ENCODE results near the gene CRB1. TPM values are rescaled to one million over a fixed set of nuclear protein-coding genes. Genes with fewer than 3 reads are reported as not detected.

The CRB1 gene
- total RNA-seq = not detected in 2 replicates

- Mint-ChIP-seq H3K27me3 (peaks cover 2% of the 10 kb centered on the region), H3K27ac (no peak within 1 kb of the TSS), H3K9me3 (no peaks in the 10 kb centered on the region), H3K36me3 (ENCODE audit: low read depth) (no peaks in the 10 kb centered on the region), H3K4me1 (no peaks in the 10 kb centered on the region), H3K4me3 (no peak within 1 kb of the TSS)
- no peak for DNase-seq
- intact Hi-C loops (cut with micrococcal nuclease) = no loop called here
These were observed at the start of gene CRB1 for GRCh38 chr1:197268012-197268411. Gene CRB1, plus strand, starts transcription at chr1:197268252. Its CDS starts 161 bp downstream, at chr1:197268413.

- peaks cover 4% of the 10 kb centered on the region for H3K4me1 Mint-ChIP-seq
These were observed 49.2 kb upstream of the CRB1 start for GRCh38 chr1:197218857-197219256.

GRCh38 chr1:197222025-197222685, 45.9 kb upstream of the CRB1 start:
- no peak overlapping the region for H3K27ac Mint-ChIP-seq
- intact Hi-C loops (cut with micrococcal nuclease) = no loop called here

More at GRCh38 chr1:197218857-197219256, 49.2 kb upstream of the CRB1 start:
- no peak for DNase-seq
- H3K27me3 Mint-ChIP-seq = peaks cover 3% of the 10 kb centered on the region
- no peak overlapping the region for H3K27ac Mint-ChIP-seq
- peaks cover 13% of the 10 kb centered on the region for H3K9me3 Mint-ChIP-seq
- no peaks in the 10 kb centered on the region for H3K36me3 Mint-ChIP-seq (ENCODE audit: low read depth)
- intact Hi-C loops (cut with micrococcal nuclease) = no loop called here
- no peak overlapping the region for H3K4me3 Mint-ChIP-seq

GRCh38 chr1:197222780-197223179, 45.3 kb upstream of the CRB1 start:
- Mint-ChIP-seq H3K9me3 (no peaks in the 10 kb centered on the region), H3K27me3 (no peaks in the 10 kb centered on the region)
- intact Hi-C loops (cut with micrococcal nuclease) = no loop called here

More at GRCh38 chr1:197222025-197222685, 45.9 kb upstream of the CRB1 start:
- Mint-ChIP-seq H3K4me1 (peaks cover 4% of the 10 kb centered on the region), H3K36me3 (ENCODE audit: low read depth) (no peaks in the 10 kb centered on the region), H3K9me3 (no peaks in the 10 kb centered on the region), H3K4me3 (no peak overlapping the region), H3K27me3 (no peaks in the 10 kb centered on the region)
- no peak for DNase-seq

GRCh38 chr1:197224160-197224559, 43.9 kb upstream of the CRB1 start:
- intact Hi-C loops (cut with micrococcal nuclease) = no loop called here
- Mint-ChIP-seq H3K27me3 (no peaks in the 10 kb centered on the region), H3K4me3 (no peak overlapping the region), H3K27ac (no peak overlapping the region), H3K9me3 (no peaks in the 10 kb centered on the region), H3K4me1 (peaks cover 4% of the 10 kb centered on the region), H3K36me3 (ENCODE audit: low read depth) (no peaks in the 10 kb centered on the region)
- DNase-seq = no peak

More at GRCh38 chr1:197222780-197223179, 45.3 kb upstream of the CRB1 start:
- Mint-ChIP-seq H3K27ac (no peak overlapping the region), H3K4me1 (peaks cover 4% of the 10 kb centered on the region), H3K4me3 (no peak overlapping the region), H3K36me3 (ENCODE audit: low read depth) (no peaks in the 10 kb centered on the region)
- DNase-seq = no peak

- Mint-ChIP-seq H3K27ac (no peak overlapping the region), H3K9me3 (no peaks in the 10 kb centered on the region), H3K36me3 (ENCODE audit: low read depth) (no peaks in the 10 kb centered on the region), H3K27me3 (no peaks in the 10 kb centered on the region), H3K4me1 (no peaks in the 10 kb centered on the region), H3K4me3 (no peak overlapping the region)
- intact Hi-C loops (cut with micrococcal nuclease) = no loop called here
- DNase-seq = no peak
These were observed 42.4 kb upstream of the CRB1 start for GRCh38 chr1:197225611-197226010.

- intact Hi-C loops (cut with micrococcal nuclease) = no loop called here
- Mint-ChIP-seq H3K27ac (no peak overlapping the region), H3K9me3 (no peaks in the 10 kb centered on the region), H3K27me3 (no peaks in the 10 kb centered on the region), H3K4me1 (no peaks in the 10 kb centered on the region), H3K36me3 (ENCODE audit: low read depth) (no peaks in the 10 kb centered on the region), H3K4me3 (no peak overlapping the region)
- no peak for DNase-seq
These were observed 33.5 kb upstream of the CRB1 start for GRCh38 chr1:197234581-197234980.

- no peak overlapping the region for H3K27ac Mint-ChIP-seq
- H3K4me3 Mint-ChIP-seq = no peak overlapping the region
- no peaks in the 10 kb centered on the region for H3K9me3 Mint-ChIP-seq
- no peaks in the 10 kb centered on the region for H3K27me3 Mint-ChIP-seq
- DNase-seq = no peak
- no peaks in the 10 kb centered on the region for H3K36me3 Mint-ChIP-seq (ENCODE audit: low read depth)
- intact Hi-C loops (cut with micrococcal nuclease) = no loop called here
- no peaks in the 10 kb centered on the region for H3K4me1 Mint-ChIP-seq
These were observed 32.7 kb upstream of the CRB1 start for GRCh38 chr1:197235355-197235754.

- Mint-ChIP-seq H3K36me3 (ENCODE audit: low read depth) (no peaks in the 10 kb centered on the region), H3K27me3 (peaks cover 2% of the 10 kb centered on the region), H3K27ac (no peak overlapping the region), H3K9me3 (peaks cover 4% of the 10 kb centered on the region), H3K4me3 (no peak overlapping the region), H3K4me1 (no peaks in the 10 kb centered on the region)
- intact Hi-C loops (cut with micrococcal nuclease) = no loop called here
- DNase-seq = no peak
These were observed 20.6 kb upstream of the CRB1 start for GRCh38 chr1:197247465-197247864.

GRCh38 chr1:197249324-197249723, 18.7 kb upstream of the CRB1 start:
- no peak for DNase-seq
- Mint-ChIP-seq H3K36me3 (ENCODE audit: low read depth) (no peaks in the 10 kb centered on the region), H3K27me3 (no peaks in the 10 kb centered on the region), H3K27ac (no peak overlapping the region), H3K4me1 (no peaks in the 10 kb centered on the region), H3K4me3 (no peak overlapping the region), H3K9me3 (no peaks in the 10 kb centered on the region)
- intact Hi-C loops (cut with micrococcal nuclease) = no loop called here

- Mint-ChIP-seq H3K4me1 (no peaks in the 10 kb centered on the region), H3K36me3 (ENCODE audit: low read depth) (no peaks in the 10 kb centered on the region), H3K27me3 (no peaks in the 10 kb centered on the region), H3K9me3 (no peaks in the 10 kb centered on the region), H3K27ac (no peak overlapping the region), H3K4me3 (no peak overlapping the region)
- DNase-seq = no peak
- intact Hi-C loops (cut with micrococcal nuclease) = no loop called here
These were observed 17.4 kb upstream of the CRB1 start for GRCh38 chr1:197250616-197251015.

- Mint-ChIP-seq H3K36me3 (ENCODE audit: low read depth) (no peaks in the 10 kb centered on the region), H3K9me3 (no peaks in the 10 kb centered on the region), H3K4me3 (no peak overlapping the region), H3K27ac (no peak overlapping the region), H3K27me3 (no peaks in the 10 kb centered on the region), H3K4me1 (no peaks in the 10 kb centered on the region)
- no peak for DNase-seq
- intact Hi-C loops (cut with micrococcal nuclease) = no loop called here
These were observed 15.1 kb upstream of the CRB1 start for GRCh38 chr1:197252973-197253372.

GRCh38 chr1:197254866-197255265, 13.2 kb upstream of the CRB1 start:
- H3K9me3 Mint-ChIP-seq = no peaks in the 10 kb centered on the region
- intact Hi-C loops (cut with micrococcal nuclease) = no loop called here
- no peak for DNase-seq
- no peaks in the 10 kb centered on the region for H3K4me1 Mint-ChIP-seq
- no peak overlapping the region for H3K4me3 Mint-ChIP-seq
- H3K27me3 Mint-ChIP-seq = peaks cover 2% of the 10 kb centered on the region
- no peaks in the 10 kb centered on the region for H3K36me3 Mint-ChIP-seq (ENCODE audit: low read depth)
- H3K27ac Mint-ChIP-seq = no peak overlapping the region

GRCh38 chr1:197264936-197265567, 3.0 kb upstream of the CRB1 start:
- H3K9me3 Mint-ChIP-seq = no peaks in the 10 kb centered on the region
- intact Hi-C loops (cut with micrococcal nuclease) = no loop called here
- H3K4me3 Mint-ChIP-seq = no peak overlapping the region
- DNase-seq = no peak
- H3K4me1 Mint-ChIP-seq = no peaks in the 10 kb centered on the region
- no peak overlapping the region for H3K27ac Mint-ChIP-seq
- H3K27me3 Mint-ChIP-seq = peaks cover 4% of the 10 kb centered on the region
- no peaks in the 10 kb centered on the region for H3K36me3 Mint-ChIP-seq (ENCODE audit: low read depth)

- H3K4me1 Mint-ChIP-seq = no peaks in the 10 kb centered on the region
- H3K27me3 Mint-ChIP-seq = peaks cover 2% of the 10 kb centered on the region
- no peaks in the 10 kb centered on the region for H3K36me3 Mint-ChIP-seq (ENCODE audit: low read depth)
- H3K9me3 Mint-ChIP-seq = no peaks in the 10 kb centered on the region
- no peak overlapping the region for H3K27ac Mint-ChIP-seq
- H3K4me3 Mint-ChIP-seq = no peak overlapping the region
- intact Hi-C loops (cut with micrococcal nuclease) = no loop called here
- DNase-seq = no peak
These were observed 1.0 kb downstream of the CRB1 start for GRCh38 chr1:197269053-197269452.
